ENCODE measurements around the gene PDZD2.

DNA sequence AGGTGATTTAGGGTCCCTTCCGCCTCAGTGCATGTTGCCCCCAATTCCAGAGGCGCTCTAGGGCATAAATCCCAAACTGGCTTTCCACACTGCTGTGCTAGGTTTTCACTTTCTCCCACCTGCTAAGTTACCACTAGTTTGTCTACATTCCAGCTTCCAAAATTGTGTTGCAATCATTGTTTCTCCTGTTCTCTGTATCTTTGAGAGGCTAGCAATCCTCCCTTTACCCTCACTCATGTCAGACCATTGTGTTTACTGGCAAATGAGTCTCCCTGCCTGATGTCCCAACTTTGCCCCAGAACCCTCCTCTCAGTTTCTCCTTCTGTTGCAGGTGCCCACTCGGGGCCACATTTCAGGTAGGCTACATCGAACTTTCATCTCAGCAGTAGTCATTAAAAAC lies 221.3 kb downstream of the PDZD2 start:
- no peak for TF ChIP-seq POLR2A (IDR thresholded peaks at IDR 0.05)
- TF ChIP-seq, protein P1, sequence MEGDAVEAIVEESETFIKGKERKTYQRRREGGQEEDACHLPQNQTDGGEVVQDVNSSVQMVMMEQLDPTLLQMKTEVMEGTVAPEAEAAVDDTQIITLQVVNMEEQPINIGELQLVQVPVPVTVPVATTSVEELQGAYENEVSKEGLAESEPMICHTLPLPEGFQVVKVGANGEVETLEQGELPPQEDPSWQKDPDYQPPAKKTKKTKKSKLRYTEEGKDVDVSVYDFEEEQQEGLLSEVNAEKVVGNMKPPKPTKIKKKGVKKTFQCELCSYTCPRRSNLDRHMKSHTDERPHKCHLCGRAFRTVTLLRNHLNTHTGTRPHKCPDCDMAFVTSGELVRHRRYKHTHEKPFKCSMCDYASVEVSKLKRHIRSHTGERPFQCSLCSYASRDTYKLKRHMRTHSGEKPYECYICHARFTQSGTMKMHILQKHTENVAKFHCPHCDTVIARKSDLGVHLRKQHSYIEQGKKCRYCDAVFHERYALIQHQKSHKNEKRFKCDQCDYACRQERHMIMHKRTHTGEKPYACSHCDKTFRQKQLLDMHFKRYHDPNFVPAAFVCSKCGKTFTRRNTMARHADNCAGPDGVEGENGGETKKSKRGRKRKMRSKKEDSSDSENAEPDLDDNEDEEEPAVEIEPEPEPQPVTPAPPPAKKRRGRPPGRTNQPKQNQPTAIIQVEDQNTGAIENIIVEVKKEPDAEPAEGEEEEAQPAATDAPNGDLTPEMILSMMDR (IDR thresholded peaks at IDR 0.05 in 4 of 5, conservative IDR thresholded peaks at IDR 0.05 in 1 of 5): no peak

Data from gastrocnemius medialis (tissue), 4 donors.